Hematopoietic multipotent progenitor cell (in vitro differentiated cells): Measurements from ENCODE around the gene BST2. TPM values are rescaled to one million over a fixed set of nuclear protein-coding genes. Genes with fewer than 3 reads are reported as not detected.

Experiments used
- total RNA-seq: library from RNA; depleted of rRNA; stranded (reverse); fragments of >200 nt; gene quantifications from one replicate; pipeline ENCODE4 v1.2.3, GENCODE V29; 2012

Gene BST2
- total RNA-seq, 1 donor = 176 TPM

Other genes with a start within 250 kb of the BST2 start
- gene USE1, start 190.3 kb downstream of the BST2 start, total RNA-seq = 50.4 TPM
- gene OCEL1, start 179.4 kb downstream of the BST2 start, total RNA-seq = 2.4 TPM
- gene NR2F6, start 159.7 kb downstream of the BST2 start, total RNA-seq = 10.8 TPM
- gene USHBP1, start 140.9 kb downstream of the BST2 start, total RNA-seq = 0.27 TPM
- gene BABAM1, start 138.2 kb downstream of the BST2 start, total RNA-seq = 79.2 TPM
- 7.3 TPM for gene ANKLE1, start 123.7 kb downstream of the BST2 start, total RNA-seq
- 19.4 TPM for gene ABHD8, start 102.2 kb downstream of the BST2 start, total RNA-seq
- gene MRPL34, start 99.8 kb downstream of the BST2 start, total RNA-seq = 44.4 TPM
- 12.4 TPM for gene DDA1, start 96.1 kb downstream of the BST2 start, total RNA-seq
- gene ANO8, start 70.8 kb downstream of the BST2 start, total RNA-seq = 7.8 TPM
- 31.2 TPM for gene GTPBP3, start 68.1 kb downstream of the BST2 start, total RNA-seq
- 0.81 TPM for gene PLVAP, start 28.3 kb downstream of the BST2 start, total RNA-seq
- gene CCDC194, start 11.4 kb downstream of the BST2 start, total RNA-seq = 0.27 TPM
- 43.6 TPM for gene MVB12A, start 14.4 kb upstream of the BST2 start, total RNA-seq
- under 0.01 TPM for gene TMEM221, start 43.0 kb upstream of the BST2 start, total RNA-seq
- not detected for gene NXNL1, start 55.3 kb upstream of the BST2 start, total RNA-seq
- gene SLC27A1, start 64.9 kb upstream of the BST2 start, total RNA-seq = 27.5 TPM
- gene PGLS, start 106.0 kb upstream of the BST2 start, total RNA-seq = 105 TPM
- gene COLGALT1, start 150.0 kb upstream of the BST2 start, total RNA-seq = 77.0 TPM